Measurements from ENCODE around the gene LRFN3.
"Not testable (repeated sequence)": the region's sequence is repeated elsewhere in the genome, so short reads cannot be mapped to it uniquely, and the experiment has no call there.

The LRFN3 gene

GRCh38 chr19:35955881-35956634 is 19.9 kb downstream of the LRFN3 start:
- CTCF ChIA-PET: interaction anchor here (0.7 kb wide), 1 partner anchor 29 kb away, joined by 4 read pairs; no protein-coding TSS in a partner anchor
- no peak for TF ChIP-seq ARNT (IDR thresholded peaks at IDR 0.05)
- no peak for TF ChIP-seq ELF4 (IDR thresholded peaks at IDR 0.05)
- TF ChIP-seq FOXA1 (IDR thresholded peaks at IDR 0.05): no peak
- no peak for TF ChIP-seq NFRKB (IDR thresholded peaks at IDR 0.05)
- no peak for TF ChIP-seq L3MBTL2 (conservative IDR thresholded peaks at IDR 0.05)
- TF ChIP-seq FOXK2 (IDR thresholded peaks at IDR 0.05): no peak
- no peak for TF ChIP-seq SP1 (IDR thresholded peaks at IDR 0.05)
- TF ChIP-seq ZNF384 (IDR thresholded peaks at IDR 0.05): no peak
- TF ChIP-seq LEF1 (IDR thresholded peaks at IDR 0.05; ENCODE audit: borderline replicate concordance): no peak
- no peak for TF ChIP-seq HDGF (IDR thresholded peaks at IDR 0.05; ENCODE audit: borderline replicate concordance)
- no peak for TF ChIP-seq TARDBP (IDR thresholded peaks at IDR 0.05)
- TF ChIP-seq CTBP1 (IDR thresholded peaks at IDR 0.05; ENCODE audit: borderline replicate concordance): no peak
- no peak for TF ChIP-seq SUZ12 (IDR thresholded peaks at IDR 0.05)
- no peak for TF ChIP-seq FOXM1 (IDR thresholded peaks at IDR 0.05; ENCODE audit: borderline replicate concordance)
- TF ChIP-seq BHLHE40 (IDR thresholded peaks at IDR 0.05; ENCODE audit: borderline replicate concordance): no peak
- no peak for TF ChIP-seq PKNOX1 (IDR thresholded peaks at IDR 0.05)
- DNase-seq (ENCODE audit: extremely low spot score): no peak
- POLR2A ChIA-PET: no interaction called here

- POLR2A ChIA-PET, CTCF ChIA-PET: not testable (repeated sequence)
Observed at GRCh38 chr19:35957411-35957810, 21.2 kb downstream of the LRFN3 start.

GRCh38 chr19:35958660-35959039 is 22.5 kb downstream of the LRFN3 start:
- CTCF ChIA-PET: interaction anchor here (1.5 kb wide), 1 partner anchor 12 kb away, joined by 3 read pairs; no protein-coding TSS in a partner anchor
- DNase-seq (ENCODE audit: extremely low spot score): no peak
- TF ChIP-seq NFRKB (IDR thresholded peaks at IDR 0.05) (no peak), ARNT (IDR thresholded peaks at IDR 0.05) (no peak), ZNF384 (IDR thresholded peaks at IDR 0.05) (no peak)
- POLR2A ChIA-PET: interaction anchor here (0.8 to 1.3 kb wide), 2 partner anchors 55 to 97 kb away, joined by 3 read pairs; partner anchors contain the start of gene ALKBH6

More at GRCh38 chr19:35957411-35957810, 21.2 kb downstream of the LRFN3 start:
- DNase-seq (ENCODE audit: extremely low spot score): not testable (repeated sequence)

GRCh38 chr19:35959040-35959967 is 23.1 kb downstream of the LRFN3 start:
- ChIA-PET POLR2A (interaction anchor here (0.8 to 1.3 kb wide), 2 partner anchors 55 to 96 kb away, joined by 3 read pairs; partner anchors contain the start of gene ALKBH6), CTCF (interaction anchor here (1.5 kb wide), 1 partner anchor 12 kb away, joined by 3 read pairs; no protein-coding TSS in a partner anchor)
- TF ChIP-seq HDGF (IDR thresholded peaks at IDR 0.05; ENCODE audit: borderline replicate concordance) (no peak), TARDBP (IDR thresholded peaks at IDR 0.05) (peak; percentile 41; the same call in 1 of the 2 replicates), ZNF384 (IDR thresholded peaks at IDR 0.05) (no peak), FOXA1 (IDR thresholded peaks at IDR 0.05) (no peak)
- peak; percentile 36 for DNase-seq (ENCODE audit: extremely low spot score)

GRCh38 chr19:35959968-35960320 is 23.8 kb downstream of the LRFN3 start:
- no peak for DNase-seq (ENCODE audit: extremely low spot score)
- ChIA-PET POLR2A (no interaction called here), CTCF (no interaction called here)
- no peak for TF ChIP-seq LEF1 (IDR thresholded peaks at IDR 0.05; ENCODE audit: borderline replicate concordance)
- TF ChIP-seq FOXA1 (IDR thresholded peaks at IDR 0.05): no peak
- TF ChIP-seq ZNF384 (IDR thresholded peaks at IDR 0.05): no peak
- no peak for TF ChIP-seq SUZ12 (IDR thresholded peaks at IDR 0.05)
- TF ChIP-seq HDGF (IDR thresholded peaks at IDR 0.05; ENCODE audit: borderline replicate concordance): no peak
- TF ChIP-seq TARDBP (IDR thresholded peaks at IDR 0.05): no peak
- TF ChIP-seq ELF4 (IDR thresholded peaks at IDR 0.05): no peak

- ChIA-PET POLR2A (no interaction called here), CTCF (no interaction called here)
- TF ChIP-seq LEF1 (IDR thresholded peaks at IDR 0.05; ENCODE audit: borderline replicate concordance) (no peak), CTBP1 (IDR thresholded peaks at IDR 0.05; ENCODE audit: borderline replicate concordance) (no peak), FOXM1 (IDR thresholded peaks at IDR 0.05; ENCODE audit: borderline replicate concordance) (no peak), ZNF384 (IDR thresholded peaks at IDR 0.05) (no peak), TARDBP (IDR thresholded peaks at IDR 0.05) (no peak), ARNT (IDR thresholded peaks at IDR 0.05) (no peak), SUZ12 (IDR thresholded peaks at IDR 0.05) (no peak), BHLHE40 (IDR thresholded peaks at IDR 0.05; ENCODE audit: borderline replicate concordance) (no peak), SP1 (IDR thresholded peaks at IDR 0.05) (no peak)
- no peak for DNase-seq (ENCODE audit: extremely low spot score)
Observed at GRCh38 chr19:35960432-35960972, 24.3 kb downstream of the LRFN3 start.

GRCh38 chr19:35963514-35963913 is 27.3 kb downstream of the LRFN3 start:
- TF ChIP-seq SP1 (IDR thresholded peaks at IDR 0.05) (no peak), LEF1 (IDR thresholded peaks at IDR 0.05; ENCODE audit: borderline replicate concordance) (no peak), CTBP1 (IDR thresholded peaks at IDR 0.05; ENCODE audit: borderline replicate concordance) (no peak), ELF4 (IDR thresholded peaks at IDR 0.05) (no peak), L3MBTL2 (conservative IDR thresholded peaks at IDR 0.05) (no peak)
- DNase-seq (ENCODE audit: extremely low spot score): peak; percentile 54
- ChIA-PET CTCF (no interaction called here), POLR2A (no interaction called here)
